PC-9 (cell line): Measurements from ENCODE around the gene OSBPL10.

ENCODE experiments used
- CTCF ChIP-seq: fragments of 200-600 bp; sonication (generic); conservative IDR thresholded peaks from 2 replicates; pipeline ENCODE4 v1.6.1; 2017; ENCODE audit warnings: mixed run types, antibody characterized with exemption, mild to moderate bottlenecking, moderate library complexity
- EZH2 ChIP-seq: fragments of 200-600 bp; sonication (generic); IDR thresholded peaks from 2 replicates; pipeline ENCODE4 v1.8.0; 2017; ENCODE audit warnings: antibody characterized with exemption, low read depth

DNA sequence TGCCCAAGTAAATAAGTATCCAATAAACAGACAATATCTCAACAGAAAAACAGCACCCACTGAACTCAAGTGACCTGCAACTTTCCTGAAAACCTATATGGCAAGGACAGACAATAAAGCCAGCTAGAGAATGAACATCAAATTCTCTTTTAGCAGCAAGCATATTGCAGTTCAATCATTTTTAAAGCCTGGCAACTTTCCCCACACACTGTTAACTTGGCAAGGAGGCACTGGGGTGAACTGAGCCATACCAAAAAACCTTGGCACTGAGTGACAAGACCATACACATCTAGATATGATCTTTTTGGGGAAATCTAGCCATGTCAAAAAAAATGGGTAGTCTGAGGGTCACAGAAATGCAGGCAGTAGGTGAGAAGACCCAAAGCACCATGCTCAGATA lies 273.8 kb downstream of the OSBPL10 start:
- no peak for TF ChIP-seq CTCF
- TF ChIP-seq EZH2 = no peak
